ENCODE data around the gene PNPLA2.

PNPLA2 gene

DNA sequence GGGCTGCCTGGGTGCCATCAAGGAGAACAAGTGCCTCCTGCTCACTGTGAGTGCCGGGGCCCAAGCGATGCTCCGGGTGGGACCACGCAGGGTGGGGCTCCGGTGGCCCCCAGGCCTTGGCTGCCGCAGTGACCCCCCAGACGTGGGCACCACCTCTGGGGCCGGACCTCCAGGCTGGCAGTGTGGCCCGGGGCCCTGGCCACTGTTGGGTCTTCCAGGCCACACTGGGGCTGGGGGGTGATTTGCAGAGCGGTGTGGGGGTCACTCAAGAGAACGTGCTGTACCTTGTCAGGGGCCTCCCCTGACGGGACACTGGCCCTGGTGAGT lies 43.9 kb downstream of the PNPLA2 start:
- DNase-seq = no peak

DNA sequence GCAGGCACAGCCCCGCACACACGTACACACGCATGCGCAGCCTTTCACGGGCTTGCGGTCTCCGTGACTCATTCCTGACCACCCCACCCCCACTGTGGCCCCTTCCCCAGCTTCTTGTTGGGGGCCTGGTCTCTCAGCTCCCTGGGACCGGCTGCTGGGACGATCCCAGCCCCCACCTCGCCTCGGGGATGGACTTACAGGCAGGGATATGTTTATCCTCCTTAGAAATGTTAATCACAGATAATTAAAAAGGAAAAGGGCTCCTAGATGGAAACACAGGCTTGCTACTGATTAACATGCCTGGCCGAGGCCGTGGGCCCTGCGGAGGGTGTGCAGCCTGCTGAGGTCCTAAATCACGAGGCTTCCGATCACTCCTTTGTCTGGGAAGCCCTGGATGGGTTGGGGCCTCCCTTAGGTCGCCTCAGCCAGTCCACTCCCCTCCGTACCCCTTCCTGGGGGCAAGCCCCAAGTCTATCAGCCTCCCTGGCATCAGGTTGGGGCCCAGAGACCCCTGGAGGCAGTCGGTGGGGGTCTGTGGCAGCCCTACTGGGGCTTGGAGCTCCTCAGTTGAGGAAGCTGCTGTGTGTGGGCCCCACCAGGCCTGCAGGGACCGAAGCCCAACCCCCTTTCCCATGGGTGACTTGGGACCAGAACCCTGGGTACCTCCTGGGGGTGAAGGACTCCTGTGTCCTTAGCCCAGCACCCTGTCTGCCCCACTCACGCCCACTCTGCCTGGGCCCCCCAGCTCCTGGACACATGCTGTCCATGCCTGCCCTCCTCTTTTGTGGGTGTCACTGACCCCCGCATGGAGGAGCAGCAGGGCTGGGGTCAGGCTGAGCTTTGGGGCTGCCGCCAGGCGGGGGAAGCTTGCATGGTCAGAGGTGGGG lies 44.6 kb downstream of the PNPLA2 start:
- no peak for DNase-seq

DNA sequence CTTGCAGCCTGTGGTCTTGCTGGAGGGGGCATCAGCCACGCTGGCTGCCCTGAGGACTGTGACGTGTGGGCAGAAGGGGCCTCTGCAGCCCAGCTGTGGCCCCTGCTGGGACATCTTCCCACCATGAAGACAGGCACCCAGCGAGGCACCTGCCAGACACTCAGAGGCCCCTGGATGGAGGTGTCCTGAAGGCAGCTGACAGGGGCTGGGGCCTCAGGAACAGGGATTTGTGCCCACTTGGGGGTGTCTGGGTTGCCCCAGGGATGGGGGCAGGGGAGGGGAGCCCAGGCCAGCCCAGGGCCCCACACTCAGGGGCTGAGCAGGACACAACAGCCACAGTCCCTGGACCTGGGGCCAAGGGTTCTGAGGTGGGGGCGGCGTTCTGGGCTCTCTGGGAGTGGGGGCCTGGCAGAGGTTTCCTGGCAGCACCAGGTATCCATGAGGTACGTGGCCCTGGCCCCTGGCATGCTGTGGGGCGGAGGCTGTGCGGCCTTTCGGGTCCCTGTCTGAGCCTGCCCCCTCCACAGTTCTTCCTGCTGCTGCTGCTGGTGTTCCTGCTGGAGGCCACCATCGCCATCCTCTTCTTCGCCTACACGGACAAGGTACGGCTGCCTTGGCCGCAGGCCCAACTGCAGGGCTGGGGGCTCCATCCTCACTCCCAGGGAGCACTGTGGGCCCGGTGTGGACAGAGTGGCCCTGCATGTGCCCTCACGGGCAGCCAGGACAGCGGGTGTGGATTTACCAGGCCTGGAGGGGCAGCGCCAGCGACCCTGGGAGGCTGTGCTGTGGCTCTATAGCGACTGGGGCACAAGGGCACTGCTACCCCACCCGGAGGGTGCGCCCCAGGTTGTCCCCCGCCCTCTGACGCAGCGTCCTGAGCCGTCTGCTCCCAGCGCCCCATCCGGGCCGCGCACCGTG lies 45.5 kb downstream of the PNPLA2 start:
- DNase-seq = no peak

DNA sequence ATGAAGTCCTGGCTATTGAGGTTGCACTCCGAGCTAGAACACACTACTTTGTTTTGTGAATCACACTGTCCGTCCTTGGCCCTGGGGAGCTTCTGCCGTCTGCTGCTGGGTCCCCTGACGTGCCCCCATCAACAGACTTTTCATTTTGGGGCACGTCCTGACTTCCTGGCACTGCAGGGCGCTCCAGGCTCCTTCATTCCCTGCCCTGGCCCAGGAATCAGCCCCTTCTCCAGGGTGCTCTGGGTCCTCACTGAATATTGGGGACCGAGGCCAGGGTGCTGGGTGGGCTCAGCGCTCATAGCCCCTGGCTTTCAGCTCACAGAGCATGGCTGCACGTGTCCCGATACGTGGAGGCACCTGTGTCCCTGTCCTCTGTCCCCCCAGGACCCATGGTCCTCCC lies 46.2 kb downstream of the PNPLA2 start:
- no peak for DNase-seq

DNA sequence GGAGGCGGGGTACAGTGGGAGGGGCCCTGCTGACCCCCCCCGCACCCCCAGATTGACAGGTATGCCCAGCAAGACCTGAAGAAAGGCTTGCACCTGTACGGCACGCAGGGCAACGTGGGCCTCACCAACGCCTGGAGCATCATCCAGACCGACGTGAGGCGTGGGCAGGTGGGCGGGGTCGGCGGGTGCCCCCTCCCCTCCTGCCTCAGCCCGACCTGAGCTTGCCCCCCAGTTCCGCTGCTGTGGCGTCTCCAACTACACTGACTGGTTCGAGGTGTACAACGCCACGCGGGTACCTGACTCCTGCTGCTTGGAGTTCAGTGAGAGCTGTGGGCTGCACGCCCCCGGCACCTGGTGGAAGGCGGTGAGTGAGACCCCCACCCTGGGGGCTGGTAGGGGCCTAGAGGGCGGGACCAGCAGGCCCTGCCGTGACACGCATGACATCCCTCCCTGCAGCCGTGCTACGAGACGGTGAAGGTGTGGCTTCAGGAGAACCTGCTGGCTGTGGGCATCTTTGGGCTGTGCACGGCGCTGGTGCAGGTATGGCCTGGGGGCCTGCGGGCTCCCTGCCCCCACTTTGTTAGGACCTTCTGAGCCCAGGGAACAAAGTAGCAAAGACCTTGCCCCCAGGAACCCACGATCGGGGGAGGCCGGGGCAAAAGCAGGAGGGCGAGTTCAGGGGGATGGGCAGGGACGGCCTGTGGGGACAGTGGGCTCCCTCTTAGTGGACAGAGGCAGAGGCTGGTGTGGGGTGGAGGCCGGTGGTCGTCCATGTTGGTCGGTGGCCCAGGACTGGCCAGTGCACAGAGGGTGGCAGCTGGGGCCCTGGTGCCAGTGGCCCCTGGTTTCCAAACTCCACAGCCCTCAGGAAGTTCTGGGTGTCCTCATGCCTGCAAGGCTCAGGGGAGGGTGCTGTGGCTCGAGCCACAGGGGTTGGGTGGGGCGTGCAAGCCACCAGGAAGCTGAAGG lies 47.0 kb downstream of the PNPLA2 start:
- DNase-seq = no peak

DNA sequence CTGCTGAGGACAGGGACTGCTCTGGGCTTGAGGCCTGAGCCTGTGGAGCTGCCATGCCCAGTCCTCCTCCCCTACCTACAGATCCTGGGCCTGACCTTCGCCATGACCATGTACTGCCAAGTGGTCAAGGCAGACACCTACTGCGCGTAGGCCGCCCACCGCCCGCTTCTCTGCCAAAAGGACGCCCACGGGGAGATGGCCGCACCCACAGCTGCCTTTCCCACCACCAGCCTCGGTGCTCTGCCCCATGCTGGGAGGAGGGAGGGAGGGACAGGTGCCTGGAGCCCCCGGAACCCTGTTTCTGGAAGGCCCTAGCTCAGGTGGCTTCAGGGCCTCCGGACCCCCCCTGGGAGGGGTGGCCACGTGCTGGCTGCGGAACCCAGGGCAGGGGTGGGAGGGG lies 47.8 kb downstream of the PNPLA2 start:
- no peak for DNase-seq

DNA sequence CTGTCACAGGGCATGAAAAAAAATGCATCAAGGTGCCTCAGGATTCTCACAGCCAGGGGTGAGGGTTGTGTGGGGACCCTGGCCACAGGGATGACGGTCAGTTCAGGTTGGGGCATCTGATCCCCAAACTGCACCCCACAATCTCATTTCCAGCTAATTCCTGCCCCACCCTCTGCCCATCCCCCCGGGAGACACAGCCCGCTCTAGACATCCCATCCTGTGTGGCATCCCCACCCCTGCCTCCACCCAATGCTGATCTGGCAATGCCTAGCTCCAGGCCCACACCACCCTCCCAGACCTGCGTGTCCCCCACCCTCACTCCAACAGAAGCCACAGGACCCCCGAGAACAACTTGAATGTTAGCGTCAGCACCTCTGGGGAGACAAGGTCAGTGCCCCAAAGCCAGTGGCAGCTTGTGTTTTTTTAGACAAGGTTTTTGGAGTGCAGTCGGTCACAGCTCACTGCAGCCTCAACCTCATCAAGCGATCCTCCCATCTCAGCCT lies 49.2 kb downstream of the PNPLA2 start:
- no peak for DNase-seq

DNA sequence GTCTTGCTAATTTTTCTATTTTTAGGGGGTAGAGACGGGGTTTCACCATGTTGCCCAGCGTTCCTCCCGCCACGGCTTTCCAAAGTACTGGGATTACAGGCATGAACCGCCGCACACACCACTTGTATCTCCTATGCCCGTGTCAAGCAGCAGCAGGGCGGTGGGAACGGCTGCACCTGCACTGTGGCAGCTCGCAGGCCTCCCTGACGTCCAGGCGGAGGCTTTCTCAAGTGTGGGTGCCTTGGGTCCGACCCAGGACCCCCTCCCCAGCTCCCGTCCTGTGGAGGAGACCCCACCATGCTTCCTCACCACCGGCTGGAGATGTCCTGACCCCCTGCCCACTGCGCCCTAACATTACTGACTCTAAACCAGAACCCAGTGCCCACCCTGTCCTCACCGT lies 49.7 kb downstream of the PNPLA2 start:
- no peak for DNase-seq

DNA sequence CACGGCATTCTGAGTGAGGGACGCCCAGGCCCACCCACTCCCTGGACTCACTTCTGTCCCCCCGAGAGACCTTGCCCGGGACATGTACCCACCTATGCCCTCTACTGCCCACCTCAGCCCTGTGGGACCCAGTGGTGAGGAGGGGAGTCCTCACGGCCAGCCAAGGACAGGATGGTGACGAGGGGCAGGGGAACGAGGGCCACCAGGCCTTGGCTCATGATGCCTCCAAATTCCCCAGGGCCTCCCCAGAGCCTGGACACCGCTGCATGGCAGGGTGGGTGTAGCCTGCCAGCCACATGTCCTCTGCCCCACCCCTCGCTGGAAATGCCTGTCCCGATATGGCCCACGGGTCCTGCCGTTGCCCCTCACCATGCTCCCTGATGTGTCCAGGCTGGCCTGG lies 50.1 kb downstream of the PNPLA2 start:
- no peak for DNase-seq

DNA sequence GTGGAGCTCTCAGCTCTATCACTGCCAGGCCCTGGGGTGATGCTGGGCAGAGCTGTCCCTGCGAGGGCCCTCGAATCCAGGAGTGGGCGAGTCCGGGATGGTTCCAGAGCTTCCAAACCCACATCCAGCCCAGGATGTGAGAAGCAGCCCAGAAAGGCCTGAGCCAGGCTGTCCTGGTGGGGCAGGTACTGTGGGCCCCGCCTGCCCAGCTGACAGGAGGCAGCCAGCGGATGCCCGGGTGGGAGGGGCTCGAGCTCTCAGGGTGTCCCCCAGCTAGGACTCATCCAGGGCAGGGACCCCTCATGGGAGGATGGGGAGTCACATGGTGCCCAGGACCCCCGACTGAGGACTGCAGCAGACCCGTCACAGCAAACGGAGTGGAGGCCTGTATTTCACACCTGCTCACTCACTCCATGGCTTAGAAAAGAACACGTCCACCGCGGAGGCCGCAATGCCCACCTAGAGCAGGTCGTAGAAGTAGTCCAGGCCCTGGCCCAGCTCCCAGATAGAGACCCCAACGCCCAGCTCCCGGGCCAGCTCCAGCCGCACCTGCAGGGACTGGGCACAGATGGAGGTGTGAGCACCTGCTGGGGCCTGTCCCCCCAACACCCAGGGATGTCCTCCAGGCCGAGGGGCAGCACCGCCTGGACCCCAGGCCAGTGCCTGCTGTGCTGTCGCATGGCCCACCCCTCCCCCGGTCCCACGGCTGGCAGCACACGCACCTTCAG lies 50.8 kb downstream of the PNPLA2 start:
- no peak for DNase-seq

DNA sequence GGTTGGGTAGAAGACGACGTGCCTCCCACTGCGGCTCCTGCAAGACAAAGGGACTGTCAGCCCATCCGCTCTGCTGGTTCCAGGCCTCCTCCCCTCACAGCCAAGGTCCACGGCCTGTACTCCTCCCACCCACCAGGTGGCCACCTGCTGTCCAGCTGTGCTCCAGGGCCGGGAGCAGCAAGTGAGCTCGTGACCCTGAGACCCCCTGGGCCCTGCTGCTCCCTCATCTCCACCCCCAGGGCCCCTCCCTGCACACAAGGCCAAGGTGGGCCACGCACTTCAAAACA lies 51.4 kb downstream of the PNPLA2 start:
- DNase-seq = peak; percentile 82

DNA sequence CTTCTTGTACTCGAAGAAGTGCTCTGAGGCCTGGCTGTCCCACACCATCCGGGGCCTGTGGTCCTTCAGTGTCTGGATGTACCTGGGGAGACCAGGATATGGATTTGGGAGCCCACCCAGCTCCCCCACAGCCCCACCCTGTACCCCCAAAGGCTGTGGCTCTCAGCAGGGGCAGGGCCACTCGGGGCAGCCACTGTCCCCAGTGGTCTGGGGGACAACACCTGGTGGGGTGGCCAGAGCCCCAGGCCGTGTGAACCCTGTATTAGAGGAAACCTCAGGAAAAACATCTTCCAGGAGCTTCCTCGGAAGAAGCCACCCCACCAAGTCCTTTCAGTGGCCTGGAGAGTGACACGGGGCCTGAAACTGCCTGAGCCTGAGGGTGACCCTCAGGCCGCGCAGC lies 51.7 kb downstream of the PNPLA2 start:
- no peak for DNase-seq

DNA sequence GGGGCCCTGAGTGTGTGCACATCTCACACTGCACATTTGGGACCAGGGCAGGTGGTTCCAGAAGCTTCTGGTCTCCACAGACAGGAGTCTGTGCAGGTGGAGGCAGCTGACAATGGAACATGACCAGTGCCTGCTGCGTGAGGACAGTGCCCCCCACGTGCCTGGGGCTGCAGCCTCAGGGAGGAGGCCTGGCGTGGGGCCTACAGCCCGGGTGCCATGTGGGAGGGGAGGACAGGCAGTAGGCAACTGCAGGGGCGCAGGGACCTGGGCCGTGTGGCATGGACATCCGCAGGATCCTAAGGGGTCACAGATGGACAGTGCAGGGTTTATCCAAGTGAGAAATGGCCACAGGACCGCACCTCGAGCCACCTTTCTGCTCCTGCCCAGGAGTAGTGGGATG lies 52.8 kb downstream of the PNPLA2 start:
- DNase-seq = no peak

DNA sequence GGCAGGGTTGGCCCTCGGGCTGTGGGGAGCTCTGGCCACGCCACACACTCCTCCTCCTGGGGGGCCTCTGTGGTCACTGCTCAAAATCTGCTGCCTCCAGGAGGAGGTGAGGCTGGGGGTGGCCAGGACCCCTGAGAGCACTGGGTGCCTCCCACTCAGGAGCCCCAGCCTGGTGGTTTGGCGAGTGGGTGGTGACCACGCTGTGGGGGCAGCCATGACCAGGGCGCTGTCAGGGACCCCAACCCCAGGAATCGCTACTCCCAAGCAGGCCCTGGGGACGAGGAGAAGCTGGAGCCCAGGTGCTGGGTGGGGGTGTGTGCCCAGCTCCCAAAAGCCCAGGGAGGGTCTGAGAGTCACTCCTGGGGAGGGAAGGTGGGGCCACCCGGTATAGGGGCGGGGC lies 54.1 kb downstream of the PNPLA2 start:
- DNase-seq = no peak

DNA sequence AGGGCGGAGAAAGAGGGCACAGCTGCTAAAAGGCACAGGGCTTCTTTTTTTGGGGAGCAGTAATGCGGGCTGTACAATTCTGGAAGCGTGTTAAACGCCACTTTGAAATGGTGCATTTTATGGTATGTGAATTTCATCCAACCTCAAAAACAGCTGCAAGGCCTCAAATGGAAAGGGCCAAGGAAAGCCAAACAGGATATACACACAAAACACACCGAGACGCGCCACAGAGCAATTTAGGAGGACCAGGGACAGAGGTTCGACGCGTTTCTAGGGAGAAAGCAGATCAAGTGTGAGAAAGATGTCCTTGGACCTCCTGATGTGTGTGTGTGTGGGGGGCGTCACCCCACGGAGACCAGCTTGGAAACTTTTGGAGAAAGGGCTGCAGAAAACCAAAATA lies 55.0 kb downstream of the PNPLA2 start:
- no peak for DNase-seq

All from islet precursor cell (in vitro differentiated cells).